Fibroblast of lung (primary cell): ENCODE results near the gene HSD17B8.

ENCODE experiments used
- CTCF ChIP-seq, 2 donors: IDR thresholded peaks in 1 of 2; conservative IDR thresholded peaks in 1 of 2; 1 replicate in 1 of 2; 2 replicates in 1 of 2; pipeline ENCODE4 v1.5.1; 2011 to 2012; ENCODE audit warnings: low read length in 2 of 2, control low read depth in 1 of 2, inconsistent platforms in 1 of 2, low read depth in 1 of 2, mild to moderate bottlenecking in 1 of 2
- EZH2 ChIP-seq: IDR thresholded peaks from 2 replicates; pipeline ENCODE4 v1.5.1; 2012; ENCODE audit warnings: low read length, control low read depth, mild to moderate bottlenecking; ENCODE audit errors: missing control alignments

DNA sequence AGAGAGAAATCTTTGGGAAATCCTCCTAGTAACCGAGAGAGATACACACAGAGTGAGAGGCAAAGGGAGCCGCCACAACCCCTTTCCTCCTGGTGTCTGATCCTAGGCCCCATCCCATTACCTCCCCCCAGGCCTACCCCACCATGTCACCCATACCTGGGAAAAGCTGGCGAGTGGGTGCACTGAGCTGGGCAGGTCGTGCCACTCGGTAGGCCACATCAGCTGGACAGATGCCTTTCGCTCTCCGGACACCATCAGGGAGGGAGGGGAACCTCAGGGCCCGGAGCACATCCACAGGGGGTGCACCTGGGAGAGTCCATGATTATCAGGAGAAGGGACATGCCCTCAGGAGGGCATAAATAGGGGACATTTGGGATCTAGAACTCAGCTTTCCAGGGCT is 15.3 kb upstream of the HSD17B8 start:
- TF ChIP-seq CTCF (conservative IDR thresholded peaks at IDR 0.05 in 1 of 2, IDR thresholded peaks at IDR 0.05 in 1 of 2; ENCODE audit: low read depth in 1 of 2, low read length in 2 of 2), result no peak
- no peak for TF ChIP-seq EZH2
